Activated effector memory CD4-positive, alpha-beta T cell treated with anti-CD3 and anti-CD28 coated beads, Interleukin-2, amount 50 U/mL, for 16 hours (primary cell): ENCODE results near the gene EHD2.
"Not testable (repeated sequence)": the region's sequence is repeated elsewhere in the genome, so short reads cannot be mapped to it uniquely, and the experiment has no call there.

Experiments
- DNase-seq: peaks from one replicate; pipeline ENCODE4 v3.0.0-alpha.2; 2020

EHD2 gene

GRCh38 chr19:47777245-47778048 is 64.2 kb downstream of the EHD2 start:
- not testable (repeated sequence) for DNase-seq

- peak; percentile 92 for DNase-seq
Observed at GRCh38 chr19:47778049-47778953, 65.1 kb downstream of the EHD2 start, which contains the start of gene SELENOW. Gene SELENOW, plus strand, starts transcription at chr19:47778703. Its CDS starts 83 bp downstream, at chr19:47778786.

GRCh38 chr19:47778954-47779351 is 65.7 kb downstream of the EHD2 start:
- DNase-seq, result peak; percentile 76

- DNase-seq, result no peak
Observed at GRCh38 chr19:47779524-47780214, 66.4 kb downstream of the EHD2 start.

- no peak for DNase-seq
Observed at GRCh38 chr19:47780215-47780551, 67.0 kb downstream of the EHD2 start.

GRCh38 chr19:47781590-47782262 is 68.5 kb downstream of the EHD2 start:
- DNase-seq, result no peak

GRCh38 chr19:47786566-47786965 is 73.3 kb downstream of the EHD2 start:
- no peak for DNase-seq

- DNase-seq, result not testable (repeated sequence)
Observed at GRCh38 chr19:47787307-47787706, 74.1 kb downstream of the EHD2 start.

GRCh38 chr19:47789811-47790210 is 76.6 kb downstream of the EHD2 start:
- not testable (repeated sequence) for DNase-seq

GRCh38 chr19:47790398-47790814 is 77.2 kb downstream of the EHD2 start:
- DNase-seq, result peak; percentile 94

GRCh38 chr19:47792616-47793015 is 79.4 kb downstream of the EHD2 start:
- no peak for DNase-seq
